NCI-H146 treated with DMSO at 0.1 percent for 48 hours (cell line): ENCODE results near the gene AIRE.

Experiments
- DNase-seq: peaks from one replicate; lab custom pipeline; 2025; ENCODE audit not compliant: unreplicated experiment; lab: John Stamatoyannopoulos, UW

AIRE gene

GRCh38 chr21:44322621-44323325, 37.1 kb downstream of the AIRE start:
- DNase-seq, result no peak

- DNase-seq, result no peak
Measured at GRCh38 chr21:44323591-44323990, 37.9 kb downstream of the AIRE start.

- DNase-seq, result no peak
Measured at GRCh38 chr21:44324106-44324853, 38.6 kb downstream of the AIRE start.

GRCh38 chr21:44324854-44325107, 39.1 kb downstream of the AIRE start:
- no peak for DNase-seq

GRCh38 chr21:44325386-44326271, 40.0 kb downstream of the AIRE start:
- DNase-seq, result no peak

- no peak for DNase-seq
Measured at GRCh38 chr21:44326272-44326647, 40.6 kb downstream of the AIRE start.

GRCh38 chr21:44326716-44327602, 41.3 kb downstream of the AIRE start:
- DNase-seq, result no peak

- no peak for DNase-seq
Measured at GRCh38 chr21:44327603-44327974, 41.9 kb downstream of the AIRE start.

- DNase-seq, result no peak
Measured at GRCh38 chr21:44328242-44328895, 42.7 kb downstream of the AIRE start.

- no peak for DNase-seq
Measured at GRCh38 chr21:44329086-44329889, 43.6 kb downstream of the AIRE start.

- DNase-seq, result no peak
Measured at GRCh38 chr21:44329971-44330681, 44.5 kb downstream of the AIRE start.

GRCh38 chr21:44330698-44331097, 45.0 kb downstream of the AIRE start:
- DNase-seq, result no peak

- no peak for DNase-seq
Measured at GRCh38 chr21:44331209-44331608, 45.5 kb downstream of the AIRE start.

GRCh38 chr21:44331650-44332307, 46.1 kb downstream of the AIRE start:
- DNase-seq, result no peak

GRCh38 chr21:44332383-44332782, 46.7 kb downstream of the AIRE start:
- DNase-seq, result no peak

- no peak for DNase-seq
Measured at GRCh38 chr21:44332965-44333364, 47.3 kb downstream of the AIRE start.

- no peak for DNase-seq
Measured at GRCh38 chr21:44333509-44334328, 48.0 kb downstream of the AIRE start.
